Duodenal mucosa (tissue), 2 donors: ENCODE data around the gene CDX1.
"Not testable (repeated sequence)": the region's sequence is repeated elsewhere in the genome, so short reads cannot be mapped to it uniquely, and the experiment has no call there.

ENCODE experiments used
- H3K27ac ChIP-seq: one replicate; pipeline ENCODE4 v1.7.0; 2013; ENCODE audit warnings: low read depth, low read length
- H3K27me3 ChIP-seq, 2 donors: one replicate each; pipeline ENCODE4 v1.7.0; 2013; ENCODE audit warnings: low read length in 2 of 2, control low read depth in 1 of 2; ENCODE audit not compliant: insufficient read depth in 2 of 2, control insufficient read depth in 1 of 2
- H3K36me3 ChIP-seq, 2 donors: one replicate each; pipeline ENCODE4 v1.7.0; 2013; ENCODE audit warnings: low read length in 2 of 2, control low read depth in 1 of 2; ENCODE audit not compliant: insufficient read depth in 2 of 2, control insufficient read depth in 1 of 2
- H3K4me1 ChIP-seq, 2 donors: one replicate each; pipeline ENCODE4 v1.7.0; 2013; ENCODE audit warnings: low read length in 2 of 2, control low read depth in 1 of 2; ENCODE audit not compliant: insufficient read depth in 2 of 2, control insufficient read depth in 1 of 2
- H3K4me3 ChIP-seq, 2 donors: one replicate each; pipeline ENCODE4 v1.7.0; 2013; ENCODE audit warnings: low read length in 2 of 2, low read depth in 1 of 2
- H3K9ac ChIP-seq, 2 donors: one replicate each; pipeline ENCODE4 v1.7.0; 2013; ENCODE audit warnings: low read length in 2 of 2, low read depth in 1 of 2
- H3K9me3 ChIP-seq, 2 donors: one replicate each; pipeline ENCODE4 v1.7.0; 2013; ENCODE audit warnings: low read length in 2 of 2, control low read depth in 1 of 2; ENCODE audit not compliant: control insufficient read depth in 1 of 2

CDX1 gene

DNA sequence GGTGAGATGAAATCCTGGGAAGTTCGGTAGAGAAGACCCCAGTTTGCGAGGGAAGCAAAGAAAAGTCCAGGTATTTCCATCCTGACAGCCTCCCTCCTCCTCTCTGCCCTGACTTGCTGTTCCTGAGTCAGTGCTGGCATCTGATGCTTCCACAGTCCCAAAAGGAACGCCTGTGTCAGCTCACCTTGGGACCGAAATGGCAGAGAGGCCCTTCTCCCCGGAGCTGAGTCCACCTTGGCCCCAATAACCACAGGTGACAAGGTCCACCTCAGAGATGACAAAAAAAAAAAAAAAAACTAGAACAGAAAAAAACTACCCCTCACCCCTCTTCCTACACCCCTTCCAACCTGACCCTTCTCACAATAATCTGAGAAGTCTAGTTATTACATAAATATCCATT is 54.9 kb downstream of the CDX1 start:
- H3K27me3 ChIP-seq, result no peaks in the 10 kb centered on the region
- no peak overlapping the region for H3K27ac ChIP-seq
- no peaks in the 10 kb centered on the region for H3K36me3 ChIP-seq
- H3K9ac ChIP-seq, result no peak overlapping the region
- no peaks in the 10 kb centered on the region for H3K9me3 ChIP-seq
- peaks cover 16 to 17% of the 10 kb centered on the region in 2 donors for H3K4me1 ChIP-seq
- H3K4me3 ChIP-seq, result no peak overlapping the region

DNA sequence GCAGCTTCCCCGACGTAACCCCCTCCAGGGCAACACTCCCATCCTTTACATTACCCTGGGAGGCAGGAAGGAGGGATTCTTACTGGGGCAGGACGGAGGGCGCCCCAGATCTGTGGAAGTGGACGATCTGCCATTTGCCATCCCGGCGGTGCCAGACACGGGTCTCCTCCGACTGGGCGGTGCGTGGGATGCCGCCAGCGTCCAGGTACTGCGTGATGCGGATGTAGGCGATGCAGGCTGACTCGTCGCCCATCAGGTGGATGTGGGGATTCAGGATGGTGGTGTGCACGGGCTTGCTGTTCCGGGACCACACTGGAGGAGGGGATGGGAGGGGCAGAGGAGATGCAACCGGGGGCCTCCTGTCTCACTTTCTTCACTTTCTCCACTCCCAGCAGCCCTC is 56.3 kb downstream of the CDX1 start:
- no peak overlapping the region for H3K9ac ChIP-seq
- no peaks in the 10 kb centered on the region for H3K27me3 ChIP-seq
- H3K27ac ChIP-seq, result no peak overlapping the region
- no peak overlapping the region for H3K4me3 ChIP-seq
- no peaks in the 10 kb centered on the region for H3K36me3 ChIP-seq
- H3K4me1 ChIP-seq, result peaks cover 2% of the 10 kb centered on the region in 2 donors
- H3K9me3 ChIP-seq, result no peaks in the 10 kb centered on the region

DNA sequence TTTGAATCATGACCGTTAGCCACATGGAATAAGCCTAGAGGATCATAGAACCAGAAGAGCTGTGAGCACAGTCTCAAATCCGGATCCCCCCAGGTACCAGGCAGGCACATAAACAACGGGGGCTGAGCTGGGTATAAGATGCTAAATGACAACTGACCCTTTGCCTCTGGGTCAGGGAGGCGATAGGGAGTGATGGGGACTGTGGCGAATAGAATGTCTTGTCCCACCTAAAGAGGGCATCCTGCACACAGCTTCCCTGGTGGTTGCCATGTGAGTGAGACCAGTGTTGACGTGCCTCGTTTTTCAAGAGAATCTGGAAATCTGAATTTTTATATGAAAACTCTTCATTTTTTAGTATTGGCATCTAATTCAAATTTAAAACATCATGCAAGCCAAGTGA is 56.9 kb downstream of the CDX1 start:
- H3K27ac ChIP-seq, result no peak overlapping the region
- H3K27me3 ChIP-seq, result no peaks in the 10 kb centered on the region
- no peaks in the 10 kb centered on the region for H3K36me3 ChIP-seq
- no peak overlapping the region for H3K4me3 ChIP-seq
- H3K9me3 ChIP-seq, result no peaks in the 10 kb centered on the region
- H3K9ac ChIP-seq, result no peak overlapping the region
- no peaks in the 10 kb centered on the region for H3K4me1 ChIP-seq

DNA sequence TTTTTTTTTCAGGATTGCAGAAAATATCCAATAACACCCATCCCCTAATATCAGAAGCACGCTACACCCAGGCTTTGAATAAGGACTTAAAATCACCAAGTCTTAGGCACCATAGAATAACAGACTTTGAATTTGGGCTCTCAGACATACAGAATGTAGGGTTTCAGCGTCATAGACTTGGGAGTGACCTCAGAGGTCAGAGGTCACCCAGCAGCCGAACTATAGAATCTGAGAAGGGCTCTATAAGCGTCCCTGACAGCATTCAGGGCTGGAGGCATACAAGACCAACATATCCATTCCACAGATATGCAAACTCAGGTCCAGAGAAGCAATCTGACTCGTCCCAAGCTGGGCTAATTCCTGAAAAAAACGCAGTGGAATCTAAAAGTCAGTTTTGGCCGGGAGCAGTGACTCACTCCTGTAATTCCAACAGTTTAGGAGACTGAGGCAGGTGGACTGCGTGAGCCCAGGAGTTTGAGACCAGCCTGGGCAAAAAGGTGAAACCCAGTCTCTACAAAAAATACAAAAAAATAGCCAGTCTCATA is 58.0 kb downstream of the CDX1 start:
- Histone ChIP-seq H3K9ac (no peak overlapping the region), H3K4me3 (no peak overlapping the region), H3K27ac (no peak overlapping the region), H3K9me3 (no peaks in the 10 kb centered on the region), H3K36me3 (no peaks in the 10 kb centered on the region), H3K4me1 (no peaks in the 10 kb centered on the region), H3K27me3 (no peaks in the 10 kb centered on the region)

DNA sequence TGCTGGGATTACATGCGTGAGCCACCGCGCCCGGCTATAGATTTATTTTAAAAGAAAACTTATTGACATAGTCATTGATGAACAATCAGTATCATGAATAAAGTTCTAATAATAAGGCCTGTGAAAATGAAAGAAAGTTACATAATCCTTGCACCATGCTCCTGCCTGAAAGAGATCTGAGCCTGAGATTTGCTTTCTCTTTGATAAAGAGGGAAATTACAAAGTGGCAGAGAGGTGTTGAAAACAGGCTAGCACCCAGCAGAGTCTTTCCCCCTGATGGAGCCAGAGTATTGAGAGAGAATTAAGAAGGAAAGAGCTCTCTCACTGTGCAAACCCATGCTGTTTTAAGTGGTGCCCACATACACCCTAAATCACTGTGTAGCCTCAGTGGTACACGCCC is 60.5 kb downstream of the CDX1 start:
- no peaks in the 10 kb centered on the region for H3K4me1 ChIP-seq
- no peaks in the 10 kb centered on the region for H3K27me3 ChIP-seq
- H3K9me3 ChIP-seq, result no peaks in the 10 kb centered on the region
- H3K9ac ChIP-seq, result no peak overlapping the region
- H3K36me3 ChIP-seq, result no peaks in the 10 kb centered on the region
- no peak overlapping the region for H3K4me3 ChIP-seq
- H3K27ac ChIP-seq, result no peak overlapping the region

DNA sequence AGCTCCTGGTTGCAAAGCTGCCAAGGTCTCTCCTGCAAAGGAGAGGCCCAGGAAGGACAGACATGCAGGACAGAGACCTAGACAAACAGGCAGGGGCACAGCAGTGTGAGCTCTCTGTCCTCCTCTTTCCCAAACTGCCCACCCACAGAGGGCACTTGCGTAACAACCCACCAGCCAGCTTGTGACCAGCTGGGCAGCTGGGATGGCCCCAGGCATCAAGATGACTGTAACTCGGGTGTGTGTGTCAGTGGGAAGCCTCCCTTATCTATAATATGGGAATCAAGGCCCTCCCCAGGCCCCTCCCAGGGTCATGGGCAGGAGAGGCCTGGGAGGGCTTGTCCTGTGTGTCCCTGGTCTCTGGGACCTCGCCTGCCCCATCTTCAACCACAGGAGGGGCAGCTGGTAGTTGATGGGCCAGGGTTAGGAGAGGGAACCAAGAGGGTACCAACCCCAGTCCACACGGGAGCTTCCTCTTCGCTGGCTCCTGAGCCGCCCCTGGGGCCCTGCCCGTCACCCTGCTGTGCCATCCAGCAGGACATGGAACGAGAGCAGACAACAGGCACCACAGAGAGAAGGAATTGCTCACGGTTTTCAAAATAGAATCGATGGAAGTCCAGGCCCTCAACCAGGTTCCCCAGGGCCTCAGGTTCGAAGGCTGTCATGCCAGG is 61.2 kb downstream of the CDX1 start:
- no peak overlapping the region for H3K27ac ChIP-seq
- no peaks in the 10 kb centered on the region for H3K4me1 ChIP-seq
- no peaks in the 10 kb centered on the region for H3K36me3 ChIP-seq

GRCh38 chr5:150229571-150229970 is 63.0 kb downstream of the CDX1 start:
- no peaks in the 10 kb centered on the region for H3K9me3 ChIP-seq
- H3K27me3 ChIP-seq, result no peaks in the 10 kb centered on the region
- H3K9ac ChIP-seq, result no peak overlapping the region
- H3K4me3 ChIP-seq, result no peak overlapping the region
- no peaks in the 10 kb centered on the region for H3K4me1 ChIP-seq
- H3K27ac ChIP-seq, result no peak overlapping the region
- H3K36me3 ChIP-seq, result no peaks in the 10 kb centered on the region

More for the DNA sequence above, 61.2 kb downstream of the CDX1 start:
- Histone ChIP-seq H3K27me3 (no peaks in the 10 kb centered on the region), H3K9me3 (no peaks in the 10 kb centered on the region), H3K4me3 (no peak overlapping the region), H3K9ac (no peak overlapping the region)

DNA sequence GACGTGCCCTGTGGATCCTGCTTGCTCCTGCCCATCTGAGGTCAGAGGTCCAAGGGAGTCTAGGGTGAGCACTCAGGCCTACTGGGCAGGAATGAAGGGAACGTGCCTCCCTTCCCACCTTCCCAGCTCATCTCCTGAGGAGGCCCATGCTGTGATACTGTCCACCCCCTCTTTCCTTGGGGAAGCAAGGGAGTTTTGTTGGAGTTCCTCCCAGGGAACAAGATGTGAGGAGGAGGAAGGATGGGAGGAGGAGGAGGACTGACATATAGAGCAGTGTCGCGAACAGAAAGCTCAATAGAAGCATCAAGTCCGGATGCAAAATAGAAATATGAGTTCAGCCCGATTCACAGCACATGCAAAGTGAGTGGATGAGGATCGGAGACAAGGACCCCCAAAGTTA is 64.3 kb downstream of the CDX1 start:
- H3K9me3 ChIP-seq, result no peaks in the 10 kb centered on the region
- no peak overlapping the region for H3K27ac ChIP-seq
- no peak overlapping the region for H3K4me3 ChIP-seq
- H3K36me3 ChIP-seq, result no peaks in the 10 kb centered on the region
- H3K27me3 ChIP-seq, result no peaks in the 10 kb centered on the region
- no peak overlapping the region for H3K9ac ChIP-seq
- H3K4me1 ChIP-seq, result no peaks in the 10 kb centered on the region

DNA sequence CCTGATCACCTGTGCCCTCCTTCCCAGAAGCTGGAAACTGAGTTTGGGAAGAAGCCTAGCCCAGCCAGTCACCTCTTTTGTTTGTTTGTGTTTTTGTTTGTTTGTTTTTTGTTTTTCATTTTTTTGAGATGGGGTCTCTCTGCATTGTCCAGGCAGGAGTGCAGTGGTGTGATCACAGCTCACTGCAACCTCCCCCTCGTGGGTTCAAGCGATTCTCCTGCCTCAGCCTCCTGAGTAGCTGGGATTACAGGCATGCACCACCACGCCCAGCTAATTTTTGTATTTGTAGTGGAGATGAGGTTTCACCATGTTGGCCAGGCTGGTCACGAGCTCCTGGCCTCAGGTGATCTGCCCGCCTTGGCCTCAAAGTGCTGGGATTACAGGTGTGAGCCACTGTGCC is 67.1 kb downstream of the CDX1 start:
- not testable (repeated sequence) for H3K9ac ChIP-seq, H3K9me3 ChIP-seq, H3K36me3 ChIP-seq, H3K27me3 ChIP-seq, H3K4me3 ChIP-seq, H3K27ac ChIP-seq, H3K4me1 ChIP-seq
